WTC11 (cell line): ENCODE measurements around the gene RTEL1. TPM values are rescaled to one million over a fixed set of nuclear protein-coding genes. Genes with fewer than 3 reads are reported as not detected.

Experiments used
- ATAC-seq: fragments of 200-7000 bp; cut with Tn5 transposase; 2 replicates; pipeline ENCODE4 v1.10.0; 2021; ENCODE audit warnings: mild to moderate bottlenecking, moderate library complexity
- Bru-seq: library from RNA; stranded (reverse); fragments of 400-500 nt; gene quantifications from one replicate; lab custom pipeline; 2021; lab: Mats Ljungman, UMichigan
- CTCF ChIA-PET: fragments of 300-600 bp; sonication (Branson Sonifier 250); formaldehyde crosslinking; loops from one replicate; lab custom pipeline; 2021; ENCODE audit warnings: antibody characterized with exemption; lab: Charles Lee
- POLR2A ChIA-PET: fragments of 350-600 bp; sonication (Branson Sonifier 250); formaldehyde crosslinking; loops from one replicate; lab custom pipeline; 2021; ENCODE audit warnings: antibody characterized with exemption; lab: Charles Lee
- DNase-seq: peaks from one replicate; pipeline ENCODE4 v3.0.0; 2021; ENCODE audit warnings: low spot score
- H3K27ac Mint-ChIP-seq: 2 replicates; pipeline ENCODE4 v1.8.0; 2021; ENCODE audit warnings: mixed read lengths
- H3K27me3 Mint-ChIP-seq: 2 replicates; pipeline ENCODE4 v1.8.0; 2021; ENCODE audit warnings: low read depth, mild to moderate bottlenecking, moderate library complexity, mixed read lengths
- H3K36me3 Mint-ChIP-seq: 2 replicates; pipeline ENCODE4 v1.8.0; 2021; ENCODE audit warnings: mixed read lengths
- H3K4me1 Mint-ChIP-seq: 2 replicates; pipeline ENCODE4 v1.8.0; 2022; ENCODE audit warnings: mixed read lengths
- H3K4me3 Mint-ChIP-seq: 2 replicates; pipeline ENCODE4 v1.8.0; 2021; ENCODE audit warnings: mild to moderate bottlenecking, moderate library complexity, mixed read lengths
- H3K9me3 Mint-ChIP-seq: 2 replicates; pipeline ENCODE4 v1.8.0; 2021; ENCODE audit warnings: mixed read lengths
- AFF4 ChIP-seq: sonication (generic); formaldehyde crosslinking; IDR thresholded peaks from 2 replicates; pipeline ENCODE4 v1.8.1; 2023; ENCODE audit warnings: mild to moderate bottlenecking, missing genetic modification reagents, borderline replicate concordance
- ATF1 ChIP-seq: sonication (generic); formaldehyde crosslinking; IDR thresholded peaks from 2 replicates; pipeline ENCODE4 v1.8.1; 2023; ENCODE audit warnings: mild to moderate bottlenecking, moderate library complexity, missing genetic modification reagents
- CBFB ChIP-seq: sonication (generic); formaldehyde crosslinking; IDR thresholded peaks from 2 replicates; pipeline ENCODE4 v1.8.1; 2022; ENCODE audit warnings: mild to moderate bottlenecking, low read depth, missing genetic modification reagents
- CREB1 ChIP-seq: sonication (generic); formaldehyde crosslinking; IDR thresholded peaks from 2 replicates; pipeline ENCODE4 v1.8.0; 2023; ENCODE audit warnings: mild to moderate bottlenecking, missing genetic modification reagents
- ERG ChIP-seq: fragments of 250-450 bp; sonication (Bioruptor Pico); IDR thresholded peaks from 2 replicates; pipeline ENCODE4 v1.8.0; 2021; ENCODE audit warnings: mild to moderate bottlenecking
- JUN ChIP-seq: sonication (generic); formaldehyde crosslinking; IDR thresholded peaks from 2 replicates; pipeline ENCODE4 v1.8.0; 2023; ENCODE audit warnings: mild to moderate bottlenecking, missing genetic modification reagents
- MAX ChIP-seq: sonication (generic); formaldehyde crosslinking; IDR thresholded peaks from 2 replicates; pipeline ENCODE4 v1.8.0; 2022; ENCODE audit warnings: mild to moderate bottlenecking, missing genetic modification reagents
- MXD4 ChIP-seq: fragments of 250-450 bp; sonication (Bioruptor Pico); IDR thresholded peaks from 2 replicates; pipeline ENCODE4 v1.8.0; 2021; ENCODE audit warnings: mild to moderate bottlenecking, moderate library complexity, borderline replicate concordance
- MYBL2 ChIP-seq: sonication (generic); formaldehyde crosslinking; IDR thresholded peaks from 2 replicates; pipeline ENCODE4 v1.8.1; 2023; ENCODE audit warnings: mild to moderate bottlenecking, moderate library complexity, missing genetic modification reagents
- NFYB ChIP-seq: sonication (generic); formaldehyde crosslinking; conservative IDR thresholded peaks from 2 replicates; pipeline ENCODE4 v1.8.0; 2022; ENCODE audit warnings: low read depth, missing genetic modification reagents
- NR1H2 ChIP-seq: sonication (generic); formaldehyde crosslinking; IDR thresholded peaks from 2 replicates; pipeline ENCODE4 v1.9.0; 2021; ENCODE audit warnings: mild to moderate bottlenecking, moderate library complexity, missing genetic modification reagents
- NR3C1 ChIP-seq: sonication (generic); formaldehyde crosslinking; conservative IDR thresholded peaks from 2 replicates; pipeline ENCODE4 v1.8.1; 2023; ENCODE audit warnings: low read depth, mild to moderate bottlenecking, missing genetic modification reagents
- PRRX2 ChIP-seq: fragments of 250-450 bp; sonication (Bioruptor Pico); IDR thresholded peaks from 2 replicates; pipeline ENCODE4 v1.8.0; 2021; ENCODE audit warnings: mild to moderate bottlenecking
- RORB ChIP-seq: fragments of 250-450 bp; sonication (Bioruptor Pico); IDR thresholded peaks from 2 replicates; pipeline ENCODE4 v1.9.0; 2021; ENCODE audit warnings: mild to moderate bottlenecking
- SP1 ChIP-seq: sonication (generic); formaldehyde crosslinking; conservative IDR thresholded peaks from 2 replicates; pipeline ENCODE4 v1.8.1; 2022; ENCODE audit warnings: missing genetic modification reagents
- TCF7 ChIP-seq: sonication (generic); formaldehyde crosslinking; IDR thresholded peaks from 2 replicates; pipeline ENCODE4 v1.8.0; 2022; ENCODE audit warnings: mild to moderate bottlenecking, low read depth, missing genetic modification reagents, moderate library complexity
- ZNF121 ChIP-seq: sonication (generic); formaldehyde crosslinking; IDR thresholded peaks from 2 replicates; pipeline ENCODE4 v1.8.0; 2023; ENCODE audit warnings: missing genetic modification reagents
- long read RNA-seq, 3 experiments: library from RNA in 1 of 3; library from capped mRNA in 1 of 3; library from polyadenylated mRNA in 1 of 3; unstranded in 2 of 3; stranded (forward) in 1 of 3; transcript quantifications; one replicate each; pipeline ENCODE4 v2.0.0, GENCODE V29; 2021
- total RNA-seq: library from RNA; stranded (reverse); gene quantifications from 3 replicates; pipeline ENCODE4 v1.2.3, GENCODE V29; 2021
- TF ChIP-seq, protein P1 (sequence below): sonication (generic); formaldehyde crosslinking; IDR thresholded peaks from 2 replicates; pipeline ENCODE4 v1.8.1; 2022; ENCODE audit warnings: mild to moderate bottlenecking, missing genetic modification reagents, moderate library complexity, borderline replicate concordance
- TF ChIP-seq, protein P2 (sequence below): sonication (generic); formaldehyde crosslinking; IDR thresholded peaks from 2 replicates; pipeline ENCODE4 v1.8.1; 2022; ENCODE audit warnings: mild to moderate bottlenecking, moderate library complexity, missing genetic modification reagents
- TF ChIP-seq, protein P3 (sequence below): sonication (generic); formaldehyde crosslinking; IDR thresholded peaks from 2 replicates; pipeline ENCODE4 v1.8.0; 2022; ENCODE audit warnings: mild to moderate bottlenecking, missing genetic modification reagents
- TF ChIP-seq, protein P4 (sequence below): sonication (generic); formaldehyde crosslinking; IDR thresholded peaks from 2 replicates; pipeline ENCODE4 v1.8.0; 2022; ENCODE audit warnings: mild to moderate bottlenecking, missing genetic modification reagents
- TF ChIP-seq, protein P5 (sequence below): sonication (generic); formaldehyde crosslinking; IDR thresholded peaks from 2 replicates; pipeline ENCODE4 v1.8.1; 2023; ENCODE audit warnings: mild to moderate bottlenecking, missing genetic modification reagents

Gene RTEL1
- total RNA-seq (39.3 to 44.9 TPM (median 40.5 TPM) in 3 replicates), Bru-seq, nascent RNA (percentile 49 among the genes with signal in this experiment)
- long read RNA-seq, experiment 1, full-length matches to known transcripts, result 45 of 128 reads
- long read RNA-seq, experiment 1, partial matches to known transcripts, result 22 of 128 reads
- long read RNA-seq, experiment 1, other reads (novel, unspliced or antisense), result 61 of 128 reads
- long read RNA-seq, experiment 2, partial matches to known transcripts, result 11 of 23 reads
- long read RNA-seq, experiment 2, other reads (novel, unspliced or antisense), result 12 of 23 reads
- long read RNA-seq, experiment 3, partial matches to known transcripts, result 1 of 2 reads
- long read RNA-seq, experiment 3, other reads (novel, unspliced or antisense), result 1 of 2 reads

DNA sequence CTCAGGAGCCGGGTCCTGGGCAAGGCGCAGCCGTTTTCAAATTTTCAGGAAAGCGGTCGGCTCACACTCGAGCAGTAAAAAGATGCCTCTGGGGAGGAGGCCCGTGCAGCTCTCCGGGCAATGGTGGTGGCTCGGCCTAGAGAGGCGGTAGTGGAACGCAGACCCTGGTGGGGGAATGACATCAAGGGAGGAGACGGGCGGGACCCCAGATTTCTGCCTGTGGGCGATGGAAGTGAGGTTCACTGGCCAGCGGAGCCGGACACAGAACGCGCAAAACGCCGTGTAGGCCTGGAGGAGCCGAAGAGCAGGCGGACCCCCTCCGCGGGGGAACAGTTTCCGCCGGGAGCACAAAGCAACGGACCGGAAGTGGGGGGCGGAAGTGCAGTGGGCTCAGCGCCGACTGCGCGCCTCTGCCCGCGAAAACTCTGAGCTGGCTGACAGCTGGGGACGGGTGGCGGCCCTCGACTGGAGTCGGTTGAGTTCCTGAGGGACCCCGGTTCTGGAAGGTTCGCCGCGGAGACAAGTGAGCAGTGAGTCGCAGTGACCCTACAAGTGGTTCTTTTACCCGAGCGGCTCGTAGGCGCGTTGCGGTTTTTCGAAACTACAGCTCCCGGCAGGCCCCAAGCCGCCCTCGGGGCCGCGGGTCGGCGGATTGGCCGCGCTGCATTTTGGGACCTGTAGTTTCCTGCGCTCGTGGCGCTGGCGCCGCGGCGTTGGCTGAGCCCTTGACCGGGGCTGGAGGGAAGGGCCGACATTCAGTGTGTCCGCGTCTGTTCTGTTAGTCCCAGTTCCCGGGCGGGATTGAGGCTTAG lies at the start of gene RTEL1:
TSS of gene RTEL1 (plus strand) at position 376 of the 812 bp plus-strand sequence. CDS start 1,091 bp downstream, outside the sequence.
- H3K27ac Mint-ChIP-seq, result peak within 1 kb of the TSS; percentile 87
- ATAC-seq (peak; percentile 83), DNase-seq (peak; percentile 92)
- H3K4me1 Mint-ChIP-seq, result peaks cover 23% of the 10 kb centered on the region
- no peaks in the 10 kb centered on the region for H3K9me3 Mint-ChIP-seq
- peaks cover 3% of the 10 kb centered on the region; the same call in 1 of the 2 replicates for H3K36me3 Mint-ChIP-seq
- POLR2A ChIA-PET, result interaction anchor here (0.5 to 1.2 kb wide), 6 partner anchors 16 to 337 kb away, joined by 3 to 17 read pairs (median 4); partner anchors contain the start of genes ARFRP1, TNFRSF6B and ZGPAT
- CTCF ChIA-PET, result interaction anchor here (0.5 to 1.6 kb wide), 9 partner anchors 13 to 323 kb away, joined by 3 to 23 read pairs (median 4); partner anchors contain the start of genes PRPF6 and TNFRSF6B
- no peaks in the 10 kb centered on the region for H3K27me3 Mint-ChIP-seq
- H3K4me3 Mint-ChIP-seq, result peak within 1 kb of the TSS; percentile 89
- TF ChIP-seq NR3C1 (CRISPR knock-in tag) (no peak), MAX (CRISPR knock-in tag) (peak; percentile 37; the same call in 1 of the 2 replicates), MXD4 (CRISPR knock-in tag) (no peak), ZNF121 (CRISPR knock-in tag) (no peak), AFF4 (CRISPR knock-in tag) (no peak), JUN (CRISPR knock-in tag) (0 out of 2 replicates have a peak, but pooled peaks have one; percentile 48), TCF7 (CRISPR knock-in tag) (no peak), RORB (no peak), ERG (no peak), PRRX2 (CRISPR knock-in tag) (no peak), SP1 (CRISPR knock-in tag) (peak; percentile 55; the same call in 1 of the 2 replicates), CREB1 (CRISPR knock-in tag) (no peak), ATF1 (CRISPR knock-in tag) (no peak), NR1H2 (CRISPR knock-in tag) (no peak), CBFB (CRISPR knock-in tag) (no peak), NFYB (CRISPR knock-in tag) (no peak), MYBL2 (no peak)
- TF ChIP-seq, protein P1, sequence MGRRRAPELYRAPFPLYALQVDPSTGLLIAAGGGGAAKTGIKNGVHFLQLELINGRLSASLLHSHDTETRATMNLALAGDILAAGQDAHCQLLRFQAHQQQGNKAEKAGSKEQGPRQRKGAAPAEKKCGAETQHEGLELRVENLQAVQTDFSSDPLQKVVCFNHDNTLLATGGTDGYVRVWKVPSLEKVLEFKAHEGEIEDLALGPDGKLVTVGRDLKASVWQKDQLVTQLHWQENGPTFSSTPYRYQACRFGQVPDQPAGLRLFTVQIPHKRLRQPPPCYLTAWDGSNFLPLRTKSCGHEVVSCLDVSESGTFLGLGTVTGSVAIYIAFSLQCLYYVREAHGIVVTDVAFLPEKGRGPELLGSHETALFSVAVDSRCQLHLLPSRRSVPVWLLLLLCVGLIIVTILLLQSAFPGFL (CRISPR knock-in tag), result no peak; the same call in 1 of the 2 replicates
- TF ChIP-seq, protein P2, sequence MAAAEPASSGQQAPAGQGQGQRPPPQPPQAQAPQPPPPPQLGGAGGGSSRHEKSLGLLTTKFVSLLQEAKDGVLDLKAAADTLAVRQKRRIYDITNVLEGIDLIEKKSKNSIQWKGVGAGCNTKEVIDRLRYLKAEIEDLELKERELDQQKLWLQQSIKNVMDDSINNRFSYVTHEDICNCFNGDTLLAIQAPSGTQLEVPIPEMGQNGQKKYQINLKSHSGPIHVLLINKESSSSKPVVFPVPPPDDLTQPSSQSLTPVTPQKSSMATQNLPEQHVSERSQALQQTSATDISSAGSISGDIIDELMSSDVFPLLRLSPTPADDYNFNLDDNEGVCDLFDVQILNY (CRISPR knock-in tag), result peak; percentile 69; the same call in 1 of the 2 replicates
- TF ChIP-seq, protein P3, sequence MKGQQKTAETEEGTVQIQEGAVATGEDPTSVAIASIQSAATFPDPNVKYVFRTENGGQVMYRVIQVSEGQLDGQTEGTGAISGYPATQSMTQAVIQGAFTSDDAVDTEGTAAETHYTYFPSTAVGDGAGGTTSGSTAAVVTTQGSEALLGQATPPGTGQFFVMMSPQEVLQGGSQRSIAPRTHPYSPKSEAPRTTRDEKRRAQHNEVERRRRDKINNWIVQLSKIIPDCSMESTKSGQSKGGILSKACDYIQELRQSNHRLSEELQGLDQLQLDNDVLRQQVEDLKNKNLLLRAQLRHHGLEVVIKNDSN (CRISPR knock-in tag), result peak; percentile 57; the same call in 1 of the 2 replicates
- TF ChIP-seq, protein P4, sequence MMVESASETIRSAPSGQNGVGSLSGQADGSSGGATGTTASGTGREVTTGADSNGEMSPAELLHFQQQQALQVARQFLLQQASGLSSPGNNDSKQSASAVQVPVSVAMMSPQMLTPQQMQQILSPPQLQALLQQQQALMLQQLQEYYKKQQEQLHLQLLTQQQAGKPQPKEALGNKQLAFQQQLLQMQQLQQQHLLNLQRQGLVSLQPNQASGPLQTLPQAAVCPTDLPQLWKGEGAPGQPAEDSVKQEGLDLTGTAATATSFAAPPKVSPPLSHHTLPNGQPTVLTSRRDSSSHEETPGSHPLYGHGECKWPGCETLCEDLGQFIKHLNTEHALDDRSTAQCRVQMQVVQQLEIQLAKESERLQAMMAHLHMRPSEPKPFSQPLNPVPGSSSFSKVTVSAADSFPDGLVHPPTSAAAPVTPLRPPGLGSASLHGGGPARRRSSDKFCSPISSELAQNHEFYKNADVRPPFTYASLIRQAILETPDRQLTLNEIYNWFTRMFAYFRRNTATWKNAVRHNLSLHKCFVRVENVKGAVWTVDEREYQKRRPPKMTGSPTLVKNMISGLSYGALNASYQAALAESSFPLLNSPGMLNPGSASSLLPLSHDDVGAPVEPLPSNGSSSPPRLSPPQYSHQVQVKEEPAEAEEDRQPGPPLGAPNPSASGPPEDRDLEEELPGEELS (CRISPR knock-in tag), result no peak
- TF ChIP-seq, protein P5, sequence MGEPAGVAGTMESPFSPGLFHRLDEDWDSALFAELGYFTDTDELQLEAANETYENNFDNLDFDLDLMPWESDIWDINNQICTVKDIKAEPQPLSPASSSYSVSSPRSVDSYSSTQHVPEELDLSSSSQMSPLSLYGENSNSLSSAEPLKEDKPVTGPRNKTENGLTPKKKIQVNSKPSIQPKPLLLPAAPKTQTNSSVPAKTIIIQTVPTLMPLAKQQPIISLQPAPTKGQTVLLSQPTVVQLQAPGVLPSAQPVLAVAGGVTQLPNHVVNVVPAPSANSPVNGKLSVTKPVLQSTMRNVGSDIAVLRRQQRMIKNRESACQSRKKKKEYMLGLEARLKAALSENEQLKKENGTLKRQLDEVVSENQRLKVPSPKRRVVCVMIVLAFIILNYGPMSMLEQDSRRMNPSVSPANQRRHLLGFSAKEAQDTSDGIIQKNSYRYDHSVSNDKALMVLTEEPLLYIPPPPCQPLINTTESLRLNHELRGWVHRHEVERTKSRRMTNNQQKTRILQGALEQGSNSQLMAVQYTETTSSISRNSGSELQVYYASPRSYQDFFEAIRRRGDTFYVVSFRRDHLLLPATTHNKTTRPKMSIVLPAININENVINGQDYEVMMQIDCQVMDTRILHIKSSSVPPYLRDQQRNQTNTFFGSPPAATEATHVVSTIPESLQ (CRISPR knock-in tag), result no peak
